Parathyroid adenoma (tissue), 2 donors: ENCODE results near the gene MT3.

Source experiments
- H2AFZ ChIP-seq: fragments of 300-600 bp; sonication (generic); one replicate; pipeline ENCODE4 v1.7.0; 2017; ENCODE audit warnings: antibody characterized with exemption, mild to moderate bottlenecking
- H3K27ac ChIP-seq: fragments of 300-600 bp; sonication (generic); one replicate; pipeline ENCODE4 v1.7.0; 2017
- H3K27me3 ChIP-seq: fragments of 300-600 bp; sonication (generic); one replicate; pipeline ENCODE4 v1.7.0; 2017; ENCODE audit warnings: low read length; ENCODE audit not compliant: control insufficient read depth, insufficient read depth
- H3K36me3 ChIP-seq: fragments of 300-600 bp; sonication (generic); one replicate; pipeline ENCODE4 v1.7.0; 2017; ENCODE audit warnings: low read length; ENCODE audit not compliant: control insufficient read depth, insufficient read depth
- H3K4me1 ChIP-seq: fragments of 300-600 bp; sonication (generic); one replicate; pipeline ENCODE4 v1.7.0; 2017; ENCODE audit warnings: control low read depth
- H3K4me2 ChIP-seq: fragments of 300-600 bp; sonication (generic); one replicate; pipeline ENCODE4 v1.7.0; 2017; ENCODE audit warnings: low read length
- H3K4me3 ChIP-seq: fragments of 300-600 bp; sonication (generic); one replicate; pipeline ENCODE4 v1.7.0; 2017; ENCODE audit warnings: low read depth, low read length
- H3K79me2 ChIP-seq: fragments of 300-600 bp; sonication (generic); one replicate; pipeline ENCODE4 v1.7.0; 2017; ENCODE audit warnings: control low read depth
- H3K9ac ChIP-seq: fragments of 300-600 bp; sonication (generic); one replicate; pipeline ENCODE4 v1.7.0; 2017; ENCODE audit warnings: mild to moderate bottlenecking
- H3K9me3 ChIP-seq: fragments of 300-600 bp; sonication (generic); one replicate; pipeline ENCODE4 v1.7.0; 2017; ENCODE audit warnings: low read length; ENCODE audit not compliant: control insufficient read depth
- TF ChIP-seq, protein P1 (sequence below): fragments of 300-600 bp; sonication (generic); IDR thresholded peaks from one replicate; pipeline ENCODE4 v1.7.0; 2017; ENCODE audit warnings: antibody characterized with exemption, mild to moderate bottlenecking
- donor health status: primary hyperparathyroidism.

Gene MT3

DNA sequence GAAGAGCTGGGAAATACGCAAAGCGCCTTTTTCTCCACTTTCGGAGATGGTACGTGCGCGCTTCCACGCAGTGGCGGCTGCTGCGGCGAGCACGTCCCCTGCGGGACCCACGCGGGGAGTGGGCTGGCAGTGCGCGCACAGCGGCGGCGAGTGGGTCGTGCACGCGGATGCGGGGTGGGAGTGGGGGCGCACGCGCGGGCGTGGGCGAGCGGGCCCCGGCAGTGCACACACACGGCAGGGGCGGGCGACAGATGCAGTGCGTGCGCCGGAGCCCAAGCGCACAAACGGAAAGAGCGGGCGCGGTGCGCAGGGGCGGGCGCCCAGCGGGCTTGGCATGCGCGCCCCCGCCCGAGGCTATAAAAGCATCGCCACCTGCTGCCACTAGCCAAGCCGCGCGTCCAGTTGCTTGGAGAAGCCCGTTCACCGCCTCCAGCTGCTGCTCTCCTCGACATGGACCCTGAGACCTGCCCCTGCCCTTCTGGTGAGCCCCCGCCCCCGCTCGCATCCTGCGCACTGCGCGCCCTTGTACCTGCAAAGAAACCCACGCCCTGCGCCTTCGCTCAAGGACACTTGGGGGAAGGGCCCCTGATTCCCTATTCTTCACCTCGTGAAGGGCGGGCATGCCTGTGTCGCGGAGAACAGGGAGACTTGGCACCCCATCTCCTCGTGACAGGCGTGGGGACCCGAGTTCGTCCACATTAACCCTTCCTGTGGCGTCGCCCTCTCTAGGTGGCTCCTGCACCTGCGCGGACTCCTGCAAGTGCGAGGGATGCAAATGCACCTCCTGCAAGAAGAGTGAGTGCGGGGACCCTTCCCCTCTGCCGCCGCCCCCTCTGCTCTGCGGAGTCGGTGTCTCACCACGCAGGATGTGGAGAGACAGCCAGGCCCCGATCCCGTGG lies at the start of gene MT3:
Gene MT3 (plus strand): TSS at position 388 of the 899 bp plus-strand sequence. CDS start 63 bp downstream, at position 451.
- Histone ChIP-seq H3K4me3 (peak within 1 kb of the TSS; percentile 49), H3K36me3 (no peaks in the 10 kb centered on the region), H3K9ac (no peak within 1 kb of the TSS), H3K4me2 (peak within 1 kb of the TSS; percentile 76), H3K27ac (no peak within 1 kb of the TSS), H3K79me2 (no peaks in the 10 kb centered on the region), H3K4me1 (no peaks in the 10 kb centered on the region), H2AFZ (peak within 1 kb of the TSS; percentile 70), H3K9me3 (no peaks in the 10 kb centered on the region), H3K27me3 (no peaks in the 10 kb centered on the region)
- TF ChIP-seq, protein P1, sequence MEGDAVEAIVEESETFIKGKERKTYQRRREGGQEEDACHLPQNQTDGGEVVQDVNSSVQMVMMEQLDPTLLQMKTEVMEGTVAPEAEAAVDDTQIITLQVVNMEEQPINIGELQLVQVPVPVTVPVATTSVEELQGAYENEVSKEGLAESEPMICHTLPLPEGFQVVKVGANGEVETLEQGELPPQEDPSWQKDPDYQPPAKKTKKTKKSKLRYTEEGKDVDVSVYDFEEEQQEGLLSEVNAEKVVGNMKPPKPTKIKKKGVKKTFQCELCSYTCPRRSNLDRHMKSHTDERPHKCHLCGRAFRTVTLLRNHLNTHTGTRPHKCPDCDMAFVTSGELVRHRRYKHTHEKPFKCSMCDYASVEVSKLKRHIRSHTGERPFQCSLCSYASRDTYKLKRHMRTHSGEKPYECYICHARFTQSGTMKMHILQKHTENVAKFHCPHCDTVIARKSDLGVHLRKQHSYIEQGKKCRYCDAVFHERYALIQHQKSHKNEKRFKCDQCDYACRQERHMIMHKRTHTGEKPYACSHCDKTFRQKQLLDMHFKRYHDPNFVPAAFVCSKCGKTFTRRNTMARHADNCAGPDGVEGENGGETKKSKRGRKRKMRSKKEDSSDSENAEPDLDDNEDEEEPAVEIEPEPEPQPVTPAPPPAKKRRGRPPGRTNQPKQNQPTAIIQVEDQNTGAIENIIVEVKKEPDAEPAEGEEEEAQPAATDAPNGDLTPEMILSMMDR, result no peak

DNA sequence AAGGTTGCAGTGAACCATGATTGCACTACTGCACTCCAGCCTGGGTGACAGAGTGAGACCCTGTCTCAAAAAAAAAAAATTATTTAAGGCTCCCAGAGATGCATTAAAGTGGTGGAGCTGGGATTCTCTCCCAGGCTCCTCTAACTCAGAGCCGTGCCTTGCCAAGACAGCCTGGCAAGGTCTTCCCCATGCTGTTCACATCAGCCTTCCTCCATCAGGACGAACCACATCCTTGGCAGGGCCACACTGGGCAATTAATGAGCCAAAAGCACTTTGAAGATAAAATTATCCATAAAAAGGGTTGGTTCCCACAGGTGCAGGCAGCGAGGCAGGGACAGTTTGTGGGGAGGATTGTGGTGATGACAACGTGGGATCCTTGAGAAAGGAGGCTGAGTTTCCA lies 49.7 kb upstream of the MT3 start:
- Histone ChIP-seq H3K4me3 (no peak overlapping the region), H3K27me3 (no peaks in the 10 kb centered on the region), H3K79me2 (no peaks in the 10 kb centered on the region), H3K27ac (peak overlapping the region; percentile 38), H2AFZ (peak overlapping the region; percentile 76), H3K9me3 (no peaks in the 10 kb centered on the region), H3K4me2 (no peak overlapping the region), H3K36me3 (no peaks in the 10 kb centered on the region), H3K4me1 (peaks cover 5% of the 10 kb centered on the region), H3K9ac (no peak overlapping the region)
- TF ChIP-seq, protein P1, result no peak

DNA sequence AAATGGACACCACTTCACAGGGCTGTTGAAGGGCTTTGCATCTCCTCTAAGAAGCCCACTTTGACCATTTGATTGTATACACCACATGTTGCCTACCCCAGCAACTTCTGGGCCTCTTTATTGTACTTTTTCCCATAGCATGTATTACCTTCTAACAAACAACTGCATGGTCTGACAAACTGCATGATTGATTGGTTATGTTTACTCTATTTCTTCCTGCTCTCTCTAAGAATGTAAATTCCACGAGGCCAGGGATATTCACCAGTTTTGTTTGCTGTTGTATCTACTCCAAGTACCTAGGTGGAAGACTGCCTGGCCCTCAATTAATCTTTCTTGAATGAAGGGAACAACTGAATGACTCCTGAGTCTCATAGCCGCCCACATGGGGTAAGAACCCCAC lies 47.3 kb upstream of the MT3 start:
- no peak overlapping the region for H2AFZ ChIP-seq

DNA sequence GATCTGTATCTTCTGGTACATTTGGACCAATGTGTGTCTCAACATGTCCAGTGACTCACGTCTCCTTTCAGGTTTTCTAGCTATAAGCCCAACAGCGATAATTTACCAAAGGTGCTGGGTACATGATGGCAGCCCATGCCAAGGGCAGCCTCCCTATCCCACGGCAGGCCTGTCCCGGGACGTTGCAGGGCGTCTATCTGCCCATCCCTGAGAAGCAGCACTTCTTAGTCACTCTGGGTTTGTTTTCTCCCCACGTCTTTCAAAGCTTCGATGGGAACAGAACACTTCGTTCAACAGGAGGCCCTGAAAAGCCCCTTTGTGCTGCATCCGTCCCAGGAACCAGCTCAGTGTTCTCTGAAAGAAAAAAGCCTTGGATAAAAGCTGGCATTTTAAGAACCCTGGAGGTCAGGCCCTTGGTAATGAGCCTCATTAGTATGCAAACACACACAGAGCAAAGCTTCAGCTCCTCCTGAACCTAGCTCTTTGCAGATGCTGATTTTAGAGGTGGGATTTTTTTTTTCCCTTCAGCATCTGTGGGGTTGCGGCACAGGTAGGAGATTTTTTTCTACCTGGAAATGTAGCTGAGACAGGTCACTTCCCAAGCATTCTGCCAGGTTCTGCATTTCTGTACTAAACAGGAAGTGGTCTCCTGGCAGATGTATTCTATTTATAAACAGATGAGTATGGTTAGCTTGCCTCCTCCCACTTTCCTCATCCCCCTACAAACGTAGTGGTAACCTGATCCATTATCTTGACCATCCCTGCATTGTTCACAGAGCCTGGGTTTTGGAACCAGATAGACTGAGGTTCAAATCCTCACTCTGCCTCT lies 42.0 kb upstream of the MT3 start:
- Histone ChIP-seq H3K9ac (no peak overlapping the region), H3K4me3 (no peak overlapping the region), H3K9me3 (no peaks in the 10 kb centered on the region), H3K27me3 (no peaks in the 10 kb centered on the region), H3K79me2 (no peaks in the 10 kb centered on the region), H3K4me2 (no peak overlapping the region), H3K27ac (no peak overlapping the region), H2AFZ (peak overlapping the region; percentile 50), H3K36me3 (no peaks in the 10 kb centered on the region), H3K4me1 (peaks cover 4% of the 10 kb centered on the region)
- TF ChIP-seq, protein P1, result no peak

More for the DNA sequence above, 47.3 kb upstream of the MT3 start:
- Histone ChIP-seq H3K9me3 (no peaks in the 10 kb centered on the region), H3K79me2 (no peaks in the 10 kb centered on the region), H3K4me3 (no peak overlapping the region), H3K27me3 (no peaks in the 10 kb centered on the region), H3K4me2 (no peak overlapping the region), H3K9ac (no peak overlapping the region), H3K27ac (no peak overlapping the region), H3K4me1 (peaks cover 5% of the 10 kb centered on the region), H3K36me3 (no peaks in the 10 kb centered on the region)
- TF ChIP-seq, protein P1, result no peak
